Fibroblast of lung (primary cell): Measurements from ENCODE around the gene MTHFD2L.

Source experiments
- EZH2 ChIP-seq: IDR thresholded peaks from 2 replicates; pipeline ENCODE4 v1.5.1; 2012; ENCODE audit warnings: low read length, control low read depth, mild to moderate bottlenecking; ENCODE audit errors: missing control alignments
- TF ChIP-seq, protein P1 (sequence below), 2 donors: IDR thresholded peaks in 1 of 2; conservative IDR thresholded peaks in 1 of 2; 1 replicate in 1 of 2; 2 replicates in 1 of 2; pipeline ENCODE4 v1.5.1; 2011 to 2012; ENCODE audit warnings: low read length in 2 of 2, control low read depth in 1 of 2, inconsistent platforms in 1 of 2, low read depth in 1 of 2, mild to moderate bottlenecking in 1 of 2

DNA sequence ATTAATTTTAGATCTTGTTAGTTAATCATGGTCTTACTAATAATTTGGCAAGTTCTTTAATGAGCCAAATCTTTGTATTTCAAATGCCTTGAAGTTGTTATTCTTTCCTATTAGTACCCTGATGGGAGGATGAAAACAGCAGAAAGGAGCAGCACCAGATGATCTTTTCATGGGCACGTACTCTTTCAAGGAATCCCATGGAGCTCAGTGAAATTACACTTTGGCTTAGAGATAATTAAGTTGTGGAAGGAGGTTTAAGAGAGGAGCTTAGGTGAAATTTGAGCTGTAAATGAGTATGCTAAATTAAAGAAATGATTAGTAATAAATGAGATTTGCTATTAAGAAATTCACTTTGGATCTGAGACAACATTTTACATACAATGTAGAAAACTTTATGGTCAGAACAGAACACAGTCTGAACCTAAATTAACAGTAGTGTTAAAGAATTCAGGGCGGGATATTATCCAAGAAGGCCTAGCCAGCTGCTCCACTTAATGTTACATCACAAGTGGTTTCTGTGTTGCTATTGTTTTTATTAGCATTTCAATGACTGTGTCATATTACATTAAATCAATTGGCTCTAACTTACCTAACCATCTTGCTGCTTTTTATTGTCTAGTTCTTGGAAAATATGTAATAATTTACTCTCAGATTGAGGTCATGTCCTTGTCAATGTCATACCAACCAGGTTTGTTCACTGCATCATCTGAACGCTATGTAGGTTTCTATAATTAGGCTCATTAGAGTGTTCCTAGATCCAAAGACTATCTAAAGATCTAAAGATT is 3.9 kb downstream of the MTHFD2L start:
- TF ChIP-seq, protein P1, sequence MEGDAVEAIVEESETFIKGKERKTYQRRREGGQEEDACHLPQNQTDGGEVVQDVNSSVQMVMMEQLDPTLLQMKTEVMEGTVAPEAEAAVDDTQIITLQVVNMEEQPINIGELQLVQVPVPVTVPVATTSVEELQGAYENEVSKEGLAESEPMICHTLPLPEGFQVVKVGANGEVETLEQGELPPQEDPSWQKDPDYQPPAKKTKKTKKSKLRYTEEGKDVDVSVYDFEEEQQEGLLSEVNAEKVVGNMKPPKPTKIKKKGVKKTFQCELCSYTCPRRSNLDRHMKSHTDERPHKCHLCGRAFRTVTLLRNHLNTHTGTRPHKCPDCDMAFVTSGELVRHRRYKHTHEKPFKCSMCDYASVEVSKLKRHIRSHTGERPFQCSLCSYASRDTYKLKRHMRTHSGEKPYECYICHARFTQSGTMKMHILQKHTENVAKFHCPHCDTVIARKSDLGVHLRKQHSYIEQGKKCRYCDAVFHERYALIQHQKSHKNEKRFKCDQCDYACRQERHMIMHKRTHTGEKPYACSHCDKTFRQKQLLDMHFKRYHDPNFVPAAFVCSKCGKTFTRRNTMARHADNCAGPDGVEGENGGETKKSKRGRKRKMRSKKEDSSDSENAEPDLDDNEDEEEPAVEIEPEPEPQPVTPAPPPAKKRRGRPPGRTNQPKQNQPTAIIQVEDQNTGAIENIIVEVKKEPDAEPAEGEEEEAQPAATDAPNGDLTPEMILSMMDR (conservative IDR thresholded peaks at IDR 0.05 in 1 of 2, IDR thresholded peaks at IDR 0.05 in 1 of 2; ENCODE audit: low read depth in 1 of 2, low read length in 2 of 2), result no peak
- no peak for TF ChIP-seq EZH2
